Stimulated activated CD4-positive, alpha-beta T cell treated with anti-CD3 and anti-CD28 coated beads, Interleukin-12 subunit alpha, Interleukin-12 subunit beta, amount 100 ng/mL, for 48 hours (primary cell): Measurements from ENCODE around the gene TEPSIN.

ENCODE experiments used
- DNase-seq, 3 donors: peaks; one replicate each; pipeline ENCODE4 v3.0.0-alpha.2; 2020; ENCODE audit warnings: low read depth in 2 of 3, low spot score in 1 of 3

Gene TEPSIN

GRCh38 chr17:81251094-81251708 lies 12.3 kb upstream of the TEPSIN start:
- DNase-seq: no peak

GRCh38 chr17:81250286-81251093 lies 11.6 kb upstream of the TEPSIN start:
- no peak for DNase-seq

GRCh38 chr17:81249223-81250040 lies 10.6 kb upstream of the TEPSIN start:
- no peak for DNase-seq

- no peak for DNase-seq
Observed at GRCh38 chr17:81248649-81249048, 9.8 kb upstream of the TEPSIN start.

- DNase-seq: no peak
Observed at GRCh38 chr17:81247339-81247990, 8.6 kb upstream of the TEPSIN start.

GRCh38 chr17:81246679-81247338 lies 8.0 kb upstream of the TEPSIN start:
- DNase-seq: no peak

GRCh38 chr17:81246343-81246670 lies 7.5 kb upstream of the TEPSIN start:
- DNase-seq: no peak

- DNase-seq: no peak
Observed at GRCh38 chr17:81245665-81246342, 6.9 kb upstream of the TEPSIN start.

GRCh38 chr17:81245024-81245664 lies 6.3 kb upstream of the TEPSIN start:
- no peak for DNase-seq

GRCh38 chr17:81244358-81245023 lies 5.6 kb upstream of the TEPSIN start:
- no peak for DNase-seq

GRCh38 chr17:81243333-81243664 lies 4.4 kb upstream of the TEPSIN start:
- no peak for DNase-seq

- DNase-seq: no peak
Observed at GRCh38 chr17:81242421-81243332, 3.8 kb upstream of the TEPSIN start.

GRCh38 chr17:81241648-81242420 lies 3.0 kb upstream of the TEPSIN start:
- DNase-seq: peak; percentile 42 to 48 (median 44)

- no peak for DNase-seq
Observed at GRCh38 chr17:81241203-81241602, 2.3 kb upstream of the TEPSIN start.

- DNase-seq: no peak
Observed at GRCh38 chr17:81240761-81241160, 1.9 kb upstream of the TEPSIN start.

GRCh38 chr17:81239714-81240555 lies 1.1 kb upstream of the TEPSIN start:
- peak; percentile 38 to 39 (median 38) for DNase-seq

- DNase-seq: no peak
Observed at GRCh38 chr17:81238490-81238814, 403 bp downstream of the TEPSIN start.
